NCI-H748 (cell line): Measurements from ENCODE around the gene CD34.
"Not testable (repeated sequence)": the region's sequence is repeated elsewhere in the genome, so short reads cannot be mapped to it uniquely, and the experiment has no call there.

Experiments
- DNase-seq: peaks from one replicate; lab custom pipeline; 2025; ENCODE audit not compliant: unreplicated experiment; lab: John Stamatoyannopoulos, UW

Gene CD34

GRCh38 chr1:207933205-207933800, 22.4 kb upstream of the CD34 start:
- no peak for DNase-seq

- no peak for DNase-seq
These were observed 16.1 kb upstream of the CD34 start for GRCh38 chr1:207926984-207927383.

- DNase-seq = not testable (repeated sequence)
These were observed 15.0 kb upstream of the CD34 start for GRCh38 chr1:207925969-207926368.

GRCh38 chr1:207925210-207925609, 14.3 kb upstream of the CD34 start:
- peak; percentile 4 for DNase-seq

GRCh38 chr1:207923561-207923960, 12.6 kb upstream of the CD34 start:
- no peak for DNase-seq

GRCh38 chr1:207923121-207923520, 12.2 kb upstream of the CD34 start:
- DNase-seq = no peak

- no peak for DNase-seq
These were observed 11.6 kb upstream of the CD34 start for GRCh38 chr1:207922554-207922953.

GRCh38 chr1:207921321-207921720, 10.4 kb upstream of the CD34 start:
- no peak for DNase-seq

GRCh38 chr1:207920444-207921021, 9.6 kb upstream of the CD34 start:
- no peak for DNase-seq

GRCh38 chr1:207919523-207920170, 8.7 kb upstream of the CD34 start:
- no peak for DNase-seq

- DNase-seq = no peak
These were observed 7.7 kb upstream of the CD34 start for GRCh38 chr1:207918581-207918980.

GRCh38 chr1:207918011-207918410, 7.1 kb upstream of the CD34 start:
- DNase-seq = no peak

GRCh38 chr1:207917080-207917479, 6.2 kb upstream of the CD34 start:
- DNase-seq = no peak

GRCh38 chr1:207913951-207914350, 3.0 kb upstream of the CD34 start:
- DNase-seq = no peak

- no peak for DNase-seq
These were observed 1.2 kb upstream of the CD34 start for GRCh38 chr1:207911856-207912760.

GRCh38 chr1:207909687-207910086, 1.2 kb downstream of the CD34 start:
- no peak for DNase-seq

GRCh38 chr1:207908107-207908734, 2.7 kb downstream of the CD34 start:
- no peak for DNase-seq

- DNase-seq = no peak
These were observed 6.5 kb downstream of the CD34 start for GRCh38 chr1:207904391-207904790.

- no peak for DNase-seq
These were observed 7.2 kb downstream of the CD34 start for GRCh38 chr1:207903767-207904166.

- DNase-seq = no peak
These were observed 7.9 kb downstream of the CD34 start for GRCh38 chr1:207903053-207903452.

GRCh38 chr1:207902566-207902965, 8.4 kb downstream of the CD34 start:
- DNase-seq = no peak
